ENCODE data around the gene ACTL10.

ACTL10 gene

GRCh38 chr20:33703498-33704137 is 36.9 kb downstream of the ACTL10 start:
- Histone ChIP-seq H3K4me3 (ENCODE audit: low read length) (no peak overlapping the region), H3K27me3 (replicated peaks; ENCODE audit: control insufficient read depth, insufficient read depth, low read length) (no peaks in the 10 kb centered on the region), H3K9me3 (ENCODE audit: control insufficient read depth, low read length) (no peaks in the 10 kb centered on the region), H3K4me1 (ENCODE audit: control insufficient read depth, insufficient read depth, low read length) (no peaks in the 10 kb centered on the region), H3K36me3 (ENCODE audit: control insufficient read depth, insufficient read depth, low read length, severe bottlenecking) (peaks cover 10% of the 10 kb centered on the region), H3K9ac (ENCODE audit: low read length) (no peak overlapping the region)
- DNase-seq (ENCODE audit: low read depth): no peak

GRCh38 chr20:33704197-33704924 is 37.6 kb downstream of the ACTL10 start:
- H3K4me1 ChIP-seq (ENCODE audit: control insufficient read depth, insufficient read depth, low read length): peaks cover 4% of the 10 kb centered on the region
- no peaks in the 10 kb centered on the region for H3K9me3 ChIP-seq (ENCODE audit: control insufficient read depth, low read length)
- peaks cover 10% of the 10 kb centered on the region for H3K36me3 ChIP-seq (ENCODE audit: control insufficient read depth, insufficient read depth, low read length, severe bottlenecking)
- H3K27me3 ChIP-seq (replicated peaks; ENCODE audit: control insufficient read depth, insufficient read depth, low read length): no peaks in the 10 kb centered on the region
- no peak for DNase-seq (ENCODE audit: low read depth)
- H3K4me3 ChIP-seq (ENCODE audit: low read length): no peak overlapping the region
- H3K9ac ChIP-seq (ENCODE audit: low read length): no peak overlapping the region

GRCh38 chr20:33707668-33708067 is 40.9 kb downstream of the ACTL10 start:
- DNase-seq (ENCODE audit: low read depth): no peak
- H3K4me1 ChIP-seq (ENCODE audit: control insufficient read depth, insufficient read depth, low read length): peaks cover 5% of the 10 kb centered on the region
- no peaks in the 10 kb centered on the region for H3K27me3 ChIP-seq (replicated peaks; ENCODE audit: control insufficient read depth, insufficient read depth, low read length)
- peaks cover 24% of the 10 kb centered on the region for H3K36me3 ChIP-seq (ENCODE audit: control insufficient read depth, insufficient read depth, low read length, severe bottlenecking)
- no peak overlapping the region for H3K9ac ChIP-seq (ENCODE audit: low read length)
- H3K4me3 ChIP-seq (ENCODE audit: low read length): no peak overlapping the region
- no peaks in the 10 kb centered on the region for H3K9me3 ChIP-seq (ENCODE audit: control insufficient read depth, low read length)

- Histone ChIP-seq H3K36me3 (ENCODE audit: control insufficient read depth, insufficient read depth, low read length, severe bottlenecking) (peaks cover 34% of the 10 kb centered on the region), H3K9me3 (ENCODE audit: control insufficient read depth, low read length) (no peaks in the 10 kb centered on the region), H3K27me3 (replicated peaks; ENCODE audit: control insufficient read depth, insufficient read depth, low read length) (no peaks in the 10 kb centered on the region), H3K4me1 (ENCODE audit: control insufficient read depth, insufficient read depth, low read length) (peaks cover 5% of the 10 kb centered on the region), H3K4me3 (ENCODE audit: low read length) (no peak overlapping the region), H3K9ac (ENCODE audit: low read length) (no peak overlapping the region)
- DNase-seq (ENCODE audit: low read depth): no peak
Measured at GRCh38 chr20:33709398-33709797, 42.7 kb downstream of the ACTL10 start.

GRCh38 chr20:33709905-33710541 is 43.3 kb downstream of the ACTL10 start:
- peaks cover 5% of the 10 kb centered on the region for H3K4me1 ChIP-seq (ENCODE audit: control insufficient read depth, insufficient read depth, low read length)
- H3K27me3 ChIP-seq (replicated peaks; ENCODE audit: control insufficient read depth, insufficient read depth, low read length): no peaks in the 10 kb centered on the region
- H3K36me3 ChIP-seq (ENCODE audit: control insufficient read depth, insufficient read depth, low read length, severe bottlenecking): peaks cover 38% of the 10 kb centered on the region
- H3K4me3 ChIP-seq (ENCODE audit: low read length): no peak overlapping the region
- no peak for DNase-seq (ENCODE audit: low read depth)
- H3K9ac ChIP-seq (ENCODE audit: low read length): no peak overlapping the region
- no peaks in the 10 kb centered on the region for H3K9me3 ChIP-seq (ENCODE audit: control insufficient read depth, low read length)

- Histone ChIP-seq H3K27me3 (replicated peaks; ENCODE audit: control insufficient read depth, insufficient read depth, low read length) (no peaks in the 10 kb centered on the region), H3K9ac (ENCODE audit: low read length) (no peak overlapping the region), H3K4me3 (ENCODE audit: low read length) (no peak overlapping the region), H3K36me3 (ENCODE audit: control insufficient read depth, insufficient read depth, low read length, severe bottlenecking) (peaks cover 38% of the 10 kb centered on the region), H3K9me3 (ENCODE audit: control insufficient read depth, low read length) (no peaks in the 10 kb centered on the region), H3K4me1 (ENCODE audit: control insufficient read depth, insufficient read depth, low read length) (peaks cover 5% of the 10 kb centered on the region)
- DNase-seq (ENCODE audit: low read depth): no peak
Measured at GRCh38 chr20:33710681-33711445, 44.1 kb downstream of the ACTL10 start.

GRCh38 chr20:33711446-33711738 is 44.6 kb downstream of the ACTL10 start:
- H3K27me3 ChIP-seq (replicated peaks; ENCODE audit: control insufficient read depth, insufficient read depth, low read length): no peaks in the 10 kb centered on the region
- no peak overlapping the region for H3K9ac ChIP-seq (ENCODE audit: low read length)
- peaks cover 38% of the 10 kb centered on the region for H3K36me3 ChIP-seq (ENCODE audit: control insufficient read depth, insufficient read depth, low read length, severe bottlenecking)
- DNase-seq (ENCODE audit: low read depth): no peak
- no peak overlapping the region for H3K4me3 ChIP-seq (ENCODE audit: low read length)
- peaks cover 5% of the 10 kb centered on the region for H3K4me1 ChIP-seq (ENCODE audit: control insufficient read depth, insufficient read depth, low read length)
- no peaks in the 10 kb centered on the region for H3K9me3 ChIP-seq (ENCODE audit: control insufficient read depth, low read length)

- no peak for DNase-seq (ENCODE audit: low read depth)
- Histone ChIP-seq H3K27me3 (replicated peaks; ENCODE audit: control insufficient read depth, insufficient read depth, low read length) (no peaks in the 10 kb centered on the region), H3K9me3 (ENCODE audit: control insufficient read depth, low read length) (no peaks in the 10 kb centered on the region), H3K9ac (ENCODE audit: low read length) (no peak overlapping the region), H3K36me3 (ENCODE audit: control insufficient read depth, insufficient read depth, low read length, severe bottlenecking) (peaks cover 28% of the 10 kb centered on the region), H3K4me1 (ENCODE audit: control insufficient read depth, insufficient read depth, low read length) (peaks cover 5% of the 10 kb centered on the region), H3K4me3 (ENCODE audit: low read length) (no peak overlapping the region)
Measured at GRCh38 chr20:33713865-33714367, 47.2 kb downstream of the ACTL10 start.

GRCh38 chr20:33716498-33716897 is 49.8 kb downstream of the ACTL10 start:
- Histone ChIP-seq H3K9me3 (ENCODE audit: control insufficient read depth, low read length) (no peaks in the 10 kb centered on the region), H3K9ac (ENCODE audit: low read length) (no peak overlapping the region), H3K4me1 (ENCODE audit: control insufficient read depth, insufficient read depth, low read length) (peaks cover 8% of the 10 kb centered on the region), H3K27me3 (replicated peaks; ENCODE audit: control insufficient read depth, insufficient read depth, low read length) (no peaks in the 10 kb centered on the region), H3K4me3 (ENCODE audit: low read length) (no peak overlapping the region), H3K36me3 (ENCODE audit: control insufficient read depth, insufficient read depth, low read length, severe bottlenecking) (peaks cover 22% of the 10 kb centered on the region)
- no peak for DNase-seq (ENCODE audit: low read depth)
